Activated T-cell treated with anti-CD3 and anti-CD28 coated beads for 1 hour (primary cell): ENCODE measurements around the gene AGXT2.
"Not testable (repeated sequence)": the region's sequence is repeated elsewhere in the genome, so short reads cannot be mapped to it uniquely, and the experiment has no call there.

ENCODE experiments used
- DNase-seq: peaks from one replicate; pipeline ENCODE4 v3.0.0-alpha.2; 2020; ENCODE audit warnings: low read depth

The AGXT2 gene

DNA sequence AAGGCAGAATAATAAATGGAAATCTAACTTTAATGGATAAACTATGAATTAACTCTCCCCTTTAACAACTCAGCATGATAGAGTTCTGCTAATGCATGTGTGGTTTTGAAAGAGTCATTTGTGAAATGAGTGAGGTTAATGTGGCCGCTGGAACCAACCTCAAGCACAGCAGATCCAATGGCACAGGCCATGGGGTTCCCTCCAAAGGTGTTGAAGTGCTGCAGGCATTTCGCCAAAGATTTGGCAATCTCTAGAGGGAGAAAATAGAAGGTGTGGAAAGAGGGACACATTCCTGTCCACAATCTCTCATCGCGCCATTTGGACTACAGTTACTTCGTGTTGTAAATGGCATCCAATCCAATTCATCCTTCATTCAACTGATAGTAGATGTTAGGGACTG is 35.0 kb downstream of the AGXT2 start:
- DNase-seq: no peak

DNA sequence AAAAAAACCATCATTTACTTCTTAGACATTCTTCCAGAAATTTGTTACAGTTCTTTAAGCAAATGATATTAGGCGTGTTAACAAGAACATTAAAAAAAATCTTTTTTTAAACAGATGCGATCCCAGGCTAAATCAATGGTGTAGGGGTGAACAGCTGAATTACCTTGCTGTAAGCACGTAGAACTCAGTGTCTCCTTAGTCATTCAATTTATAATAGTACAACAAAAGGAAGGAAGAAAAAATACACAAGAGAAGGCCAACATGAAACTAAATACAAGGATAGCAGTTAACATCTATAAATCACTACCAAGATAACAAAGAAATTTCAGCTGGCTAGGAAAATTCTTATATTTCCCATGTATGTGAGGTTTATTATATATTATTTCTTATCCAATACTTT is 35.4 kb downstream of the AGXT2 start:
- no peak for DNase-seq

DNA sequence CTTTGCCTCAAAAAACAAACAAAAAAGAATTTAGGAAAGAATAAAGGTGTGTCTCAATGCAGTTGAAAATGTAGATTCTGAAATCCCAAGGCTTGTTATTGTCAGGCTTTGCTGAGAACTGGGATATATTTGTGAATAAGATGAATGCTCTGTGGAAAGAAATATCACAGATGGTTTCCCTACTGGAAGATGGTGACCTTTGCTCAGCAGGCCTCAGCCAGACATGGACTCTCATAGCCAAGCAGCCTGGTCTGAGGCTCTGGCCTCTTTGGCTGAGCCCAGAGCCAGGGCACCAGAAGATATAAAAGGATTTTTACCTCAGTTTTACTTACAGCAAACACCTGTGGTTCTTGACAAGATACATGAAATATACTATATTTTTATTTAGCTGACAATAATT is 37.1 kb downstream of the AGXT2 start:
- DNase-seq: no peak

DNA sequence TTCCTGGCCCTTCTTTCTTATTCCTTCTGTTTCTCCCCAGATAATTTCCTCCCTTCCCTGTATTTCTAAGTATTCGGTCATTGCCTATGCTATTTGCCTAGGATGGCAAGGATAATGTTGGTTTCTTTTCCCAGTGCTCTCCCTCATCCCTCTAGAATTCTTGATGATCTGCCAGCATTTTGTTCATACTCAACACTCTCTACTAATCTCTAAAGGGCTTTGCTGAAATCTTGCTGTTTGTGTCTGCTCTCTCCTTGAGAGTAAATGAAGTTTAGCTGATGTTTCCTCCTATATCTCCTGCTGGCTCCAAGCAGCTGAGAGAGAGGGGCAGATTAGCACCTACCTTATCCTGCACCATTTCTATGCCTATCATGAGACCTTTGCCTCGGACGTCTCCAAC is 38.1 kb downstream of the AGXT2 start:
- DNase-seq: no peak

DNA sequence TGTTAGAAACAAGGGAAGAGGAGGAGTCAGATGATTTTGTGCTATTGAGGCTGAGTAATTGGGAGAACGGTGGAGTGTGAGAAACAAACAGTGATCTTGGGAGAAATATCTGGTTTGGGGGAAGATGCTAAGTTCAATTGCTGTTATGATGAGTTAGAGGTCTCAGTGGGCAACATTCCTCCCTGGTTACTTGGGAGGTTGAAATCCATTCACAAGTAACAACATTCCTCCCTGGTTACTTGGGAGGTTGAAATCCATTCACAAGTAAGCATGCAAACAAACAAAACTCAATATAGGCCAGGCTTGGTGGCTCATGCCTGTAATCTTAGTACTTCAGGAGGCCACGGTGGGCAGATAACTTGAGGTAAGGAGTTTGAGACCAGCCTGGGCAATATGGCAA is 38.7 kb downstream of the AGXT2 start:
- no peak for DNase-seq

DNA sequence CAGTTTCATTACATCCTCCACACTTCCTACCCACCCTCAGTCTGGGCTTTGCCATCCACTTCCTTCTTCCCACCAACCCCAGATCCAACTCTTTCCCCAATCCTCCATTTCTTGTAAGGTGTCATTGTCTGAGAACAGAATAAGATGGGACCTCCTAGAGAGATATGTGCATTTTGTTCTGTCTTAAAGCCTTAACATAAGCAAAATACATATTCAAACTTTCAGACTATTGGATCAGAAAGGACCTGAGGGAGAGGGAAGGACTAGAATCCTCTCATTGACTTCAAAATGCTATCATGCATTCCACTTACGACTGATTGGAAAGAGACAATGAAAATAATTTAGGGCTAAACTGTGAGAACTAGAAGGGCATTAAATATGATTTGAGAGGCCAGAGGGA is 43.0 kb downstream of the AGXT2 start:
- no peak for DNase-seq

DNA sequence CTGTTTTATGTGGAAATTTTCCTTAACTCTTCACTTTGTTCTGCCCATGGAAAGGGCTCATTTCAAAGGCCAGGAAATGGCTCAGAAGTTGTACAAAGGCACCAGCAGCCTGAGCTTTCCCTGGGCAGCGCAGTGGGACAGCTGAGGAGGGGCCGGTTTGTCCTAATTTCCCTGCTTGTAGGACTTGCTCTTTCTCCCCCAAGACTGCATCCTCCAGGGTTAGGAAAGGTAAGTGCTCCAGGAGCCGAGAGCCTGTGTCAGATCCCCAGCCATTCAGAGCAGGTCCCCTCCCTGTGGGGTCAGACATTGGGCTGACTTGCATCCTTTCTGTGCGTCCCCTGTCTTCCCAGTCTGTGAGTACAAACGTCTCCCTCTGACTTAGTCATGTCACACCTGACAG is 43.5 kb downstream of the AGXT2 start:
- DNase-seq: no peak

DNA sequence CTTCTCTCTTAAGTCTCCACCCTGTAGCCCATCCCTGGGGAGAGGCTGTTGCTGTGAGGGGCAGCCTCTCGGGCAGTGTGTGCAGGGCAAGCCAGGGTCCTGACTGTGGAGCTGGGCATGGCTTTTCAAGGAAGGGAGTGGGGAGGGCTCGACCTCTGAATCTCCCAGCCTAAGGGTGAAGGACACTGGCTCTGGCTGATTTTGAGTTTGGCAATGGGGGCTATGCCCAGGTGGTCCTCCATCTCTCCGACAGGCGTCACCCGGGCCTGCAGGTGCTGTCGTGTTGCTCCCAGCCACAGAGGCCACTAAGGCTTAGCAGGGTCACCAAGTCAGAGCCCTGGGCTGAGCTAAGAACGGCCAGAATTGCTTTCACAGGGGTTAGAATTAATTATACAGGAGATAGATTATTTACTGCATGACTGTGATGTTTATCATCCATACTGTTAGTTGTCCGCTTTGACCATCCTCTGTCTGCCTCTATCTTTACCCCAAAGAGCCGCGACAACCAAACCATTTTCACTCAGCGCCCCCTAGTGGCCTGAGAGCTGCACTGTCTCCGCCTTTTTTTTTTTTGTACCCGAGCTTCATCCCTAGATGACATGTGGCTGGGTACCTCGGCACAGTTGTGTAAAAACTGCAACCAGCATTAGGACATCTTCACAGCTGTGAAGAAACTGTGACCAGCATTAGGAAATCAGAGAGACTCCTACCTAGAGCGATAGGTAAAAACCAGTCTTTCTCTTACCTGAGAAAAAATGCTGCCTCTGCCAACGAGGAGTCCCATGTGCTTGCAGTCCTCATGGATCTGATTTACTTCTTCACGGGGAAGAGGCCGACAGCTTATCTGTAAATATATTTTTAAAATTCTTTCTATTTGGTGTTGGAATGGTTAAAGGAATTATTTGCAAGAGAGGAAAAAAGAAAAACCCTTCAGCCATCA is 44.5 kb downstream of the AGXT2 start:
- DNase-seq: peak; percentile 50

DNA sequence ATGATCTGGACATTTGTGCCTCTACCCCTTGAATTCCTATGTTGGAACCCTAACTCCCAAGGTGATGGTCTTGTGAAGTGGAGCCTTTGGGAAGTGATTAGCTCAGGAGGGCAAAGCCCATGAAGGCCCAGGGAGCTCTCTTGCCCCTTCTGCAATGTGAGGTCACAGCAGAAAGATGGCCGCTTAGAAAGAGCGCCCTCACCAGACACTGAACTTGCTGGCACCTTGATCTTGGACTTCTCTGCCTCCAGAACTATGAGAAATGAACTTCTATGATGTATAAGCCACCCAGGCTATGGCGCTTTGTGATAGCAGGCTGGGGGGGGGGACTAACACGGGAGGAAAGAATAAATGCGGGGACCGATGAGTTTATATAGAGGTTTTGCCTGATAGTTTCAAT is 45.3 kb downstream of the AGXT2 start:
- DNase-seq: no peak

DNA sequence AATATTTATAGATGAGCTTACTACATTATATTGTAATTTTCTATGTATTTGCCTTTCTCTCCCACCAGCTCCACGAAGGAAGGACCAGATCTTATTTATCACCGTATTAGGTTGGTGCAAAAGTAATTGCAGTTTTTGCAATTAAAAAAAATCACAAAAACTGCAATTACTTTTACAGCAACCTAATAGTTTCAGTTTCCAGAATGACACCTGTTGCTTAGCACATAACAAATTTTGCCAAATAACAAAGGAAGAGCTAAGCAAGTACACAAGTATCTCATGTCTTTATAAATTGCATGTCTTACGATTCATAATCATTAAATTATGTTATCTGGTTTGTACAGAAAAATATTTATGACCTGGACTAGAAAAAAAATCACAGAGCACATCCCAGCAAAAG is 45.9 kb downstream of the AGXT2 start:
- no peak for DNase-seq

DNA sequence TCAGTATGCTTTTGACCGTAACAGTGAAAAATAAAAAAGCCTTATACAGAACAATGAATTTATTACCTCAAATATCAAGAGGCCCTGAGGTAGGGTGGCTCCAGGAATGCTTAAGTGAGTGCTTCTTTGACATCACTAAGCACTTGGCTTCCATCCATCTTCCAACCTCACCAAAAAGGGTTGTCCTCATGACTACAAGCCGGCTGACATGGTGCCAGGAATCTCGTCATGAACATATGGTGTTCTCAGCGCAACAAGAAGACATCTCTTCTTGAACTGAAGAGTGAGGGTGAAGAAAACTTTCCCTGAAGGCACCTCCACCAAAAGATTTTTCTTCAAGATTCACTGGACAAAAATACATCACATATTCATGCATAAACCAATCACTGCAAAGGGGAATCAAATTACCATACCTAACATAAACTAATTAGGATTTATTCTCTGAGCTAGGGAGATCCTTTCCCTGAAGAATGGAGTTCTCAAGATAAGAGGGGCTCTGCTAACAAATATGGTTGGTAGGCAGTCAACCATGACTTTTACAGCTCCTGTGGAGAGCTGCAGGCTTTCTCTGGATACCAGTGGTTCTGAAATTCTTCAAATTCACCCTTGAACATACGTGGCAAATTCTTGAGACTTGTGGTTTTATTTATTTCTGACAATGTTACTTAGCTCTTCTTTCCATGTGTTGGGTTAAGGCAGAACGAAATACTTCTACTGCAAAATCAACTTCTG is 49.5 kb downstream of the AGXT2 start:
- no peak for DNase-seq

DNA sequence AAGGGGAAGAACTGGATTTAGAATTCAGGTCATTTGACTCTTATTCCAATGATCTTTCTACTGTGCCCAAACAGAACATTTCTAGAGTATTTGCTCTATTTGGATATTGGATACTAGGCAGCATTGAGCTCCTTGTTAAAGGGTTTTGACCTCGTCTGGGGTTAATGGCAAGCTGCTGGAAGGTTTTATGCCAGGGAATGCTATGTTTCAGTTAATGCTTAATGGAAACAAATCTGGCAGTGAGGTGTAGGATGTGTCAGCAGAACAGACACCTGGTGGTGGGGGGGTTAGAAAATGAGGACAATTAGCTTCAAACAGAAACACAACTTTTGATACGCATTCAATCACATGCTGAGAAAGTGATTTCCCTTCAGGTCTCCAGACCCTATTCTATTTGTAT is 51.5 kb downstream of the AGXT2 start:
- DNase-seq: no peak

DNA sequence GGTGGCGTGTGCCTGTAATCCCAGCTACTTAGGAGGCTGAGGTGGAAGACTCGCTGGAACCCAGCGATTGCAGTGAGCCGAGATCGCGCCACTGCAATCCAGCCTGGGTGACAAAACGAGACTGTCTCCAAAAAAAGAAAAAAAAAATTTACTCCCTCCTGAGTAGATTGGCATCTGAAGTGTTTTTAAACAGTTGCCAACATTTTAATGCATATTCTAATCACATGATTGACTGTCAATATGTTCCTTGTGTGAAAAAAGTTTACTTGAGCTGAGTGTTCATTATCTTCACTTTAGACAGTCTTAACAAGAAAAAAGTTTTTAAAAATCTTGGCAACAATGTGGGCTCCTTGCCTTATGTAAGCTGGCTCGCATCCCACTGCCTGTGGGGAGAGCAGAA is 53.8 kb downstream of the AGXT2 start:
- no peak for DNase-seq

DNA sequence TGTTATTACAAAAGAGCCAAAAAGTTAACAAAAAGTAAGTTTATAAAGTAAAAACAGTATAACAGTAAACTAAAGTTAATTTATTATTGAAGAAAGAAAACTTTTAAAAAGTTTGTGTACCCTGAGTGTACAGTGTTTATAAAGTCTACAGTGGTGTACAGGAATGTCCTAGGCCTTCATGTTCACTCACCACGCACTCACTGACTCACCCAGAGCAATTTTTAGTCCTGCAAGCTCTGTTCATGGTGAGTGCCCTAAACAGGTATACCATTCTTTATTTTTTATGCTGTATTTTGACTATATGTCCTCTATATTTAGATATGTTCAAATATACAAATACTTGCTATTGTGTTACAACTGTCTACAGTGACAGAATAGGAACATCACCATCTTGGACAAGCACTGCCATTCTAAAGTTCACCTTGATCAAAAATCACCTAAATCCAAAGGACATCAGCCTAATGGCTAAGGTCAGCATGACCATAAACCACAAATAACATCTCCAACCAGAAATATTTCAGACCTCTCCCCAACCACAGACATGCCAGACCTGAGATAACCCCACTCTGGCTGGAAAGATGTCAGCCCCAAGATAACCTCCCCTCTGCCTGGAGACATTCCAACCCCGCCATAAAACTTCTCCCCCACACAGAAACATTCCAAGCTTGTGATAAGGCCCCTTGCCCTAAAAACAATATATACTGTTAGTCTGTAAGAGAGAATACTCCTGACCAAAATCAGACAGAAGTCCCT is 56.1 kb downstream of the AGXT2 start:
- DNase-seq: no peak

DNA sequence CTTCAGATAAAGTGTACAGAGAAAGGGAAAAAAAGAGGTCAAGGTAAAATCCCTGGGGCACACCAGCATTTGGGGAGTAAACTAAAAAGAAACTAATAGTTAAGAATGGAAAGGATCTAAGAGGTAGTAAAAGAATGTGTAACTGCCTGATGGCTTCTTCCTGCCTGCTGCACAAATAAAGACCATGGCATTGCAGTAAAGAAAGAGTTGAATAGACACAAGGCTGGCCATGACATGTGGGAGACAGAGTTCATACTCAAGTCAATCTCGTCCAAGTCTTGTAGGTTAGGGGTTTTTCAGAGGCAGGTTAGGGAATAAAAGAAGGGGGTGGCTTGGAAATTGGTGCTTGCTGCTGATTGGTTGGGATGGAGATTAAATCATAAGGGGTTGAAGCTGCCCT is 60.8 kb downstream of the AGXT2 start:
- no peak for DNase-seq

DNA sequence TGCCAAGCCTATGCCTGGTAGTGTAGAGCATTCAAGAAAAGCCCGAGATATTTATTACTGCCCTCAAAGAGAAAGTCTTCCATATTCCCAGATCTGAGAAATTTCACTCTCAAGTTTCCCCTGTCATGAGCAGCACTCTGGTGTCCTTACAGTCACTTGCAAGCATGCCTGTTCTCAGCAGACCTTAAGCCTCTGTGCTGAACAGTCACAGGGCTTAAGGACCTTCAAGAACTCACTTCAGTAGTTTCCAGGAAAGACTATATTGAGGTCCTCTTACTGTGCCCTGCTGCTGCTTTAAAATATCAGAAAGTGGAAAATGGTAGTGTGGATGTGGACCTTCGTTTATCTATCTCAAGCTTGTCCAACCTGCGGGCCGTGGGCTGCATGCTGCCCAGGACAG is 64.9 kb downstream of the AGXT2 start:
- no peak for DNase-seq

DNA sequence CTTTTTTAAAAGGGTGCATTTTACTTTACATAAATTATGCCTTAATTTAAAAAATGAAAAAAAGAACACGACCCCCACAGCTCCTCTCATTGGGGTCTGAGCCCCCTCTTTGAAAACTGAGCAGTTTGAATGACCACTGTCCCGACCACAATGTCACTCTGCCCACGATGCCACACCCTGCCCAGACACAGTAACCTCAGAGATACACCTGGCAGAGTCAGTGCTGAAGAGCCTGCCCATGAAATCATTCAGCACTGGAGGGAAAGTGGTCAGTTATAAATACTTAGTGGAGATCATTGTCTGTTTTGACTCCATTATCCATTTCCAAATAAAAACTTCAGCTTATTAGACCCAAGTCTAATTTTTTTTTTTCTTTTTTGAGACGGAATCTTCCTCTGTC is 69.1 kb downstream of the AGXT2 start:
- DNase-seq: no peak

DNA sequence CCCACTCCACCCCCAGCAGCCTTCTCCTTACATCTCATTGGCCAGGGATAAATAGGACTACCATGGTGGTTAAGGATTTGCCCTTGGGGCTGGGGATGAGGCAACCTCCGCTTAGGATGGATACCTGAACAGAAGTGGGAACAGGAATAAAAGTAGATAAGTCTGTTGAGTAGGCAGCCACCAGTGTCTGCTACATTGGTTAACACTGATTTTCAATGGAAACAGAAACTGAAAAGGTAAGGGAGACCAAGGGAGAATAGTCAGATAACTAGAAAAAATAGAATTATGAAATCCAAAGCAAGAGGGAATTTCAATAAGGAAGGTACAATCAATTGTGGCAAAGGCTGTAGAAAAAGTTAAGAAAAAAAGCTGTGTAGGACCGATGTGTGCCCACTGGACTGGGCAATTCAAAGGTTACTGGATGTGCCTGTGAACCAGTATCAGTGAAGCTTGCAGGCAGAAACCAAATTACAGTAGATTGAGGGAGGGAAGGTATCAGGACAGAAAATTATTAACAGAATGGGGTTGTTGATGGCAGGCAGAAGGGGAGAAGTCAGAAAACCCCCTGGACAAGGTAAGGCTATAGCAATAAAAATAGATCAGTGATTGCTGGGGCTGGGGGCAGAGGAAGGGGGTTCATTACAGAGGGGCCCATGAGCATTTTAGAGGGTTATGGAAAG is 69.7 kb downstream of the AGXT2 start:
- no peak for DNase-seq

DNA sequence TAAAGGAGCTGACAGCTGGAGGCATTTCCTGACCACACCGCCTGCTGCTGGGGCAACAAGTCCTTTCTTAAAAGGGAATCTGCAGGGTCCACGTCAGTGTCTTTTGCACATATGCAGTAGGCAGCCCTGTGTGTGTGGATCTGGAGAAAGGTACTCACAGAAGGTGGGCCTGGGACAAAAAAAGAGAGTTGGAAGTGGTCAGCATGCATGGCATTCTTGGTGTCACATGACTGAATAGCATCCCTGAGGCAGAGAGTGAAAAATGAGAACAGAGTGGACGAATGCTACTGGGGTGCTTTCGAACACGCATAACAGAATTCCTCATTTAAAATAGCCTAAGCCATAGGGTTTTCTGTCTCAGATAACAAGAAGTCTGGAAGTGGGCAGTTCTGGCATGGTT is 71.4 kb downstream of the AGXT2 start:
- no peak for DNase-seq

DNA sequence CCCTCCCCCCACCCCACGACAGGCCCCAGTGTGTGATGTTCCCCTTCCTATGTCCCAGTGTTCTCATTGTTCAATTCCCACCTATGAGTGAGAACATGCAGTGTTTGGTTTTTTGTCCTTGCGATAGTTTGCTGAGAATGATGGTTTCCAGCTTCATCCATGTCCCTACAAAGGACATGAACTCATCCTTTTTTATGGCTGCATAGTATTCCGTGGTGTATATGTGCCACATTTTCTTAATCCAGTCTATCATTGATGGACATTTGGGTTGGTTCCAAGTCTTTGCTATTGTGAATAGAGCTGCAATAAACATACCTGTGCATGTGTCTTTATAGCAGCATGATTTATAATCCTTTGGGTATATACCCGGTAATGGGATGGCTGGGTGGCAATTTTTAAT is 76.1 kb downstream of the AGXT2 start:
- not testable (repeated sequence) for DNase-seq

DNA sequence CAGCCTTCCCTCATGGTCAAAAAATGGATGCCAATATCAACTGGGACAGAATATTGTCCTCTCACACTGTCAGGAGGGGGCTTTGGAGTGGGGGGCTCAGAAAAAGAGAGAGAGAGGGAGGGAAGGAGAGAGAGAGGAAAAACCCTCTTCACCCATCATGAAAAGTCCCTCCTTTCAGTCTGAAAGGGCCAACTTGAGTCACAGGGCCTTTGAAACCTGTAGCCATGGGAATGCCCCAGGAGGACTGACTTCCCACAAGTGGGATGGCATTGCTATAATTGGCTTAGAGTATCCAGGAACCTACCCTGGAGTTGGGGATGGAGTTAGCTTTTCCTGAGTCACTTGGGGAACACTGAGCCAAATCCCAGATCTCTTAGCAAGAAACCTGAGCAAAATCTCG is 77.2 kb downstream of the AGXT2 start:
- DNase-seq: no peak

DNA sequence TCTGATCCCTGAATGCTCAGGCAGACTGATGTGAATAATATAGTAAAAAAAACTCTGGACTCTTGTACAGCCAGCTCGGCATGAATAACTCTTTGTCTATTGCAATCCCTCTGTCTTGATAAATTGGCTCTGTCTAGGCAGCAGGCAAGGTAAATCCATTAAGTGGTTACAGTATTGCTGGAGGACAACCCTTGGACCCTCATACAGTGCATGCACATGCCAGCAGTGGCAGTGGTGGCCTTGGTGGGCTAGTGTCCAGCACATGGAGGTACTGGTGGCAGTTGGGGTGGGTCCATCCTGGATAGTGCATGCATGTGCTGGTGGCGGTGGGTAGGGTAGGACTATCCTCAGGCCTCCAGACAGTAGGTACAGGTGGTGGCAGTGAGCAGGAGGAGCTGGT is 79.5 kb downstream of the AGXT2 start:
- no peak for DNase-seq
